Subcutaneous adipose tissue (tissue), 4 donors: Measurements from ENCODE around the gene DHX15. TPM values are rescaled to one million over a fixed set of nuclear protein-coding genes. Genes with fewer than 3 reads are reported as not detected.

Experiments used
- total RNA-seq, 4 donors: library from RNA; depleted of rRNA; stranded (reverse); fragments of >200 nt; gene quantifications; one replicate each; pipeline ENCODE4 v1.1.0, GENCODE V29; 2016
- TF ChIP-seq, protein P1 (sequence below): fragments of 450-650 bp; IDR thresholded peaks from one replicate; pipeline ENCODE4 v1.5.1; 2016; ENCODE audit warnings: low read depth, mild to moderate bottlenecking, control low read depth, antibody characterized with exemption, moderate library complexity

DHX15 gene
- total RNA-seq, 4 donors from 2014 or later, result 106 to 166 (median 120) TPM

DNA sequence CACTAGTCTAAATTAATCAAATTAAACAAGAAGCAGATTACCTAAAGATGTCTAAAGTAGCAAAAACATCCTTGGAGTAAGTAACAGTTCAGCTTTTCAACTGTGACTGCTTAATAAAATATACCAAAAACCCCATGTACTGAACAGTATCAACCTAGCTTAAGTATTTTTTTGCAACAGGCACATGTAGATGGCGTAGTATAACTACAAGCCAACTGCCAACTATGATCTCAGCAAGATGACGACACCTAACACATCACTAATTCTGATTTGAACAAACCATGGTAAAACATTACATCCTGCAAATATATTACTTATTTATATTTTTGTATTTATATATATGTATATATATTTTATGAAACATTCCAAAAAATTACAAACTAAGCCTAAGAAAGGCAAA is 24.5 kb downstream of the DHX15 start:
- TF ChIP-seq, protein P1, sequence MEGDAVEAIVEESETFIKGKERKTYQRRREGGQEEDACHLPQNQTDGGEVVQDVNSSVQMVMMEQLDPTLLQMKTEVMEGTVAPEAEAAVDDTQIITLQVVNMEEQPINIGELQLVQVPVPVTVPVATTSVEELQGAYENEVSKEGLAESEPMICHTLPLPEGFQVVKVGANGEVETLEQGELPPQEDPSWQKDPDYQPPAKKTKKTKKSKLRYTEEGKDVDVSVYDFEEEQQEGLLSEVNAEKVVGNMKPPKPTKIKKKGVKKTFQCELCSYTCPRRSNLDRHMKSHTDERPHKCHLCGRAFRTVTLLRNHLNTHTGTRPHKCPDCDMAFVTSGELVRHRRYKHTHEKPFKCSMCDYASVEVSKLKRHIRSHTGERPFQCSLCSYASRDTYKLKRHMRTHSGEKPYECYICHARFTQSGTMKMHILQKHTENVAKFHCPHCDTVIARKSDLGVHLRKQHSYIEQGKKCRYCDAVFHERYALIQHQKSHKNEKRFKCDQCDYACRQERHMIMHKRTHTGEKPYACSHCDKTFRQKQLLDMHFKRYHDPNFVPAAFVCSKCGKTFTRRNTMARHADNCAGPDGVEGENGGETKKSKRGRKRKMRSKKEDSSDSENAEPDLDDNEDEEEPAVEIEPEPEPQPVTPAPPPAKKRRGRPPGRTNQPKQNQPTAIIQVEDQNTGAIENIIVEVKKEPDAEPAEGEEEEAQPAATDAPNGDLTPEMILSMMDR, result no peak

DNA sequence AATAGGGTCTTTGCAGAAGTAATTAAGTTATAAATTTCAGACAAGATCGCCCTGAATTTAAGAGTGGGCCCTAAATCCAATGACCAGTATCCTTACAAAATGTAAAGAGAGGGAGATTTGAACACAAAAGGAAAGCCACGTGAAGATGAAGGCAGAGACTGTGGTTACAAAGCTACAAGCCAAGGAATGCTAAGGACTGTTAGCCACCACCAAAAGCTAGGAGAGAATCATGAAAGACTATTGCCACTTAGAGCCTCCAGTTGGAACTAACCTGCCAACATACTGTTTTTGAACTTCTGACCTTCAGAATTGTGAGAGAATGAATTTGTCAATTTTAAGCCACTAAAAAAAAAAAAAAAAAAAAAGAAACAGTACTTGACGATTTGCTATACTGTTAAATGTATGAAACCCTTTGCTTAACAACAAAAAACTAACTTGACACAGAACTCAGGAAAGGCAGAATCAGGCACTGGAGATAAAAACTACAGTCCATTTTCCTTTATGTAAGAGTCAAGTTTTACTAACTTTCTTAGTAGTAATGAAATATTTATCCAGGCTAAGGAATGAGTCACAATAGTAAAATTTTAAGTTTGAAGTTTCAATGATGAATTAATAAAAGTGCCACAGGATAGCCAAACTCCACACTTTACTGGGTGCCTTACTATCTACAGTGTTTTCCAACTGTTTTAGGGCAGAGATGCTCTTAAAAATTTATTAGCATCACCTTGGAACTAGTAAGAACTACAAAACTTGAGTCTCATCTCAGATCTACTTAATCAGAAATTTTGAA is 25.1 kb downstream of the DHX15 start:
- TF ChIP-seq, protein P1, result no peak

DNA sequence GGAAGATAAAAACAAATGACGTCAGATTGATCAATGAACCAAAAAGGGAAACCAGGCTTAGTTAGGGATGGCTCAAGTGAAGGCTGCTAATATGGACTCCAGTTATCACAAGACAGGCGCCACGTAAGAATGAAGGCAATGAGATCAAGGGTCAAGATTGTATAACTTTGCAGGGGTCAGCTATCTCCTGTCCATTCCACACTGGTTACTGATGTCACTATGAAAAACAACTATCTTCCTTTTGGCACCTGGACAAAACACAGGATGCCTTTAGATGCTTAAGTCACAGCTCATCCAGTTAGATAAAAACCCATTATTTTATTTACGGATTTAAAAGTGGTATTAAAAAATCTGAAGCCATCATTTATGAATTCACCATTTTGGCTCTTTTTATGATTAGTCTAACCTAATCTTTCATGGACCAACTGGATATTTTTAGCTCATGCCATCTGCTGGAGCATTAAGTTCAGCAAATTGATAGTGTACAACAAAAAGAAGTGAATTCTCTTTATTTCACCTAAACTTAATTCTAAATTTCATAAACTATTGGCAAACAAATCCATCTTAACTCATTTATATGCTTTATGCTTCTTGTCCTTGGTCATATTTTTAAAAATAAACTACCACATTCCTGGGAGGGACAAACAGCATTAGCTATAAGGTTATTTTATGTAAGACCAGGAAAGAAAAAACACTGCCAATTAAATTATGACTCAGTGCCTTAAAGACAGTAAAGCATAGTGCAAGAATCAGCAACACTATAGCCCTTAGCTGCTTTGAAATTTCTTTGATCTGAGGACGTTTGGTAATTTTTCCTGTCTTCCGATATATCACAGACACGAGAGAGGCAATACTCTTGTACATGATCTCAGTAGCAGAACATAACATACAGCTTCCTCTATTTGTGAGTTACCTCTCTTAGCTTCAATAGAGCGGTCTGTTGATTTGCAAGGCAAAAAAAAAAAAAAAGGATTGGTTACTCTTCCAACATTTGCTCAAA is 27.0 kb downstream of the DHX15 start:
- TF ChIP-seq, protein P1, result no peak

DNA sequence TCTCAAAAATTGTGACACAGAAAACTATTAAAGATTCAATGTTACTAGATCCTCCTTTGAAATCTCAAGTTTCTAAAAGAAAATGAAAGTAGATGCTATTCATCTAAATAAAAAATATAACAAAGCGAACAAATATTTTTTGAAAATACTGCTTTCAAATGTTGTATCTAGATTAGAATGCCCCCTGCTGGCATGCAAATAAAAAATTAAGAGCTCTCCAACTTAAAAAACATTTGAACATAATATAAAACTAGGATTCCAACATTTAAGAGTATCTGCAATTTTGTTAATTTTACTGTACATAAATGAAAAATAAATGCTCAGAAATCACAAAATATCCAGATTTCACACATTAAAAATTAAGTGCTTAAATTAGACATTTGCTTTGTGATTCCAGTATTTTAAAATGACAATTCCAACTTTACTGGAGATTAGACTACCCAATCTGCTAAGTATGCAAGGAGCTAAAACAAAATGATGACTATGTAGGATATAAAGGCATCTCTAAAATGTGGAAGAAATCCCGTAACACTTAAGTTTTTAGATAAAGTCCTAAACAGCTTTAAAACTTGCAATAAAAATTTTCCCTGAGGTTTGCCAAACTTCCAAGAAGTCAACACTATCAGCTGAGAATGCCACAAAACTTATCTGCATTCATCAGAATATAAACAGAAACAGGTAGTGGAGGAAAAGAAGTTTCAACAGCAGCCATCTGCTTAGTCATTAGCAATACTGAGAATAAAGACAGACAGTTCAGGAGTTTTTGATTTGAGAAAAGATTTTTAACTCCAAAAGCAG is 32.7 kb downstream of the DHX15 start:
- TF ChIP-seq, protein P1, result no peak

- TF ChIP-seq, protein P1, result no peak
Measured at GRCh38 chr4:24550441-24551175, 33.7 kb downstream of the DHX15 start.

DNA sequence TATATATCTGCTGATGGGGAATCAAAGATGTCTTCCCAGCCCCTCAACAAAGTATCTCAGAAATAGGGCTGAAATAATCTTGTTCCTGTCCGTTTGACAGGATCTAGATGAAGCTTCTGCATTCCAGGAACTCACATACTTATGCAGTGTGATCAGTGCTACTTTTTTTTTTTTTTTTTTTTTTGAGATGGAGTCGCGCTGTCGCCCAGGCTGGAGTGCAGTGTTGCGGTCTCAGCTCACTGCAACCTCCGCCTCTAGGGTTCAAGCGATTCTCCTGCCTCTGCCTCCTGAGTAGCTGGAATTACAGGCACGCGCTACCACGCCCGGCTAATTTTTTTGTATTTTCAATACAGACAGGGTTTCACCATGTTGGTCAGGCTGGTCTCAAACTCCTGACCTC is 36.4 kb downstream of the DHX15 start:
- TF ChIP-seq, protein P1, result no peak
